ENCODE data around the gene STK31. TPM values are rescaled to one million over a fixed set of nuclear protein-coding genes. Genes with fewer than 3 reads are reported as not detected.

STK31 gene
- total and polyA plus RNA-seq, 10 of the 15 experiments (the other 5 are each of a cell fraction or from before 2014, with no cell fraction given): 0.08 to 0.49 (median 0.17) TPM; not detected in 1

DNA sequence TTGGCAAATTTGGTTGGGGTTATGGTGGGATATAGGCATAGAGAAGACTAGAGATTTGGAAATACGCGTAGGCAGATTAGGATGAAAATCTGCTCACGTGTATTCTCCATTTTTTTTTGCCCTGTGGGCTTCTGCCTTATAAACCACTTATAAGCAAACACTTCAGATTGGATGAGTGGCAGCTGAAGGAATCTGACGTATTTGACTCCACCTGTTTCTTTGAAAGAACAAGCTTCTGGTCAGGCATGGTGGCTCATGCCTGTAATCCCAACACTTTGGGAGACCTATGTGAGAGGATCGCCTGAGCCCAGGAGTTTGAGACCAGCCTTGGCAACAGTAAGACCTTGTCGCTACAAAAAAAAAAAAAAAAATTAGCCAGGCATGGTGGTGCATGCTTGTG lies 5.1 kb downstream of the STK31 start:
- WGBS (ENCODE audit: insufficient coverage, insufficient replicate concordance, low lambda C conversion rate, missing lambda C conversion rate): 71% methylated on average over 6 of the region's 6 CpGs
- BruUV-seq (replicated peaks): no TSS peak
- intact Hi-C loops (cut with micrococcal nuclease; ENCODE audit: unreplicated experiment): no loop called here
- no peak for DNase-seq (ENCODE audit: low read depth, low spot score)
- Histone ChIP-seq H2AFZ (ENCODE audit: control insufficient read depth, low read depth, low read length) (no peak overlapping the region), H3K27me3 (replicated peaks in 1 of 2; ENCODE audit: control insufficient read depth in 2 of 2, insufficient read depth in 2 of 2, low read length in 1 of 2) (no peaks in the 10 kb centered on the region), H3K9ac (ENCODE audit: control insufficient read depth, insufficient read depth, low read length) (no peak overlapping the region), H3K4me2 (ENCODE audit: control insufficient read depth, insufficient read depth) (no peak overlapping the region), H3K36me3 (ENCODE audit: control insufficient read depth in 2 of 2, insufficient read depth in 2 of 2, low read length in 1 of 2) (no peaks in the 10 kb centered on the region), H4K20me1 (ENCODE audit: control insufficient read depth, insufficient read depth) (no peaks in the 10 kb centered on the region), H3K27ac (ENCODE audit: control insufficient read depth, insufficient read depth) (no peak overlapping the region), H3K9me3 (replicated peaks; ENCODE audit: control insufficient read depth, insufficient read depth, low read length) (no peaks in the 10 kb centered on the region), H3K4me1 (ENCODE audit: control insufficient read depth, insufficient read depth, low read length) (no peaks in the 10 kb centered on the region), H3K79me2 (ENCODE audit: control insufficient read depth, insufficient read depth, low read length) (no peaks in the 10 kb centered on the region), H3K4me3 (no peak overlapping the region)
- TF ChIP-seq, protein P1, sequence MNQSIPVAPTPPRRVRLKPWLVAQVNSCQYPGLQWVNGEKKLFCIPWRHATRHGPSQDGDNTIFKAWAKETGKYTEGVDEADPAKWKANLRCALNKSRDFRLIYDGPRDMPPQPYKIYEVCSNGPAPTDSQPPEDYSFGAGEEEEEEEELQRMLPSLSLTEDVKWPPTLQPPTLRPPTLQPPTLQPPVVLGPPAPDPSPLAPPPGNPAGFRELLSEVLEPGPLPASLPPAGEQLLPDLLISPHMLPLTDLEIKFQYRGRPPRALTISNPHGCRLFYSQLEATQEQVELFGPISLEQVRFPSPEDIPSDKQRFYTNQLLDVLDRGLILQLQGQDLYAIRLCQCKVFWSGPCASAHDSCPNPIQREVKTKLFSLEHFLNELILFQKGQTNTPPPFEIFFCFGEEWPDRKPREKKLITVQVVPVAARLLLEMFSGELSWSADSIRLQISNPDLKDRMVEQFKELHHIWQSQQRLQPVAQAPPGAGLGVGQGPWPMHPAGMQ (IDR thresholded peaks at IDR 0.05; ENCODE audit: borderline replicate concordance): no peak
- TF ChIP-seq KLF5 (IDR thresholded peaks at IDR 0.05; ENCODE audit: partially characterized antibody): no peak
- TF ChIP-seq RUNX3 (IDR thresholded peaks at IDR 0.05; ENCODE audit: low read length): no peak
- TF ChIP-seq, protein P2, sequence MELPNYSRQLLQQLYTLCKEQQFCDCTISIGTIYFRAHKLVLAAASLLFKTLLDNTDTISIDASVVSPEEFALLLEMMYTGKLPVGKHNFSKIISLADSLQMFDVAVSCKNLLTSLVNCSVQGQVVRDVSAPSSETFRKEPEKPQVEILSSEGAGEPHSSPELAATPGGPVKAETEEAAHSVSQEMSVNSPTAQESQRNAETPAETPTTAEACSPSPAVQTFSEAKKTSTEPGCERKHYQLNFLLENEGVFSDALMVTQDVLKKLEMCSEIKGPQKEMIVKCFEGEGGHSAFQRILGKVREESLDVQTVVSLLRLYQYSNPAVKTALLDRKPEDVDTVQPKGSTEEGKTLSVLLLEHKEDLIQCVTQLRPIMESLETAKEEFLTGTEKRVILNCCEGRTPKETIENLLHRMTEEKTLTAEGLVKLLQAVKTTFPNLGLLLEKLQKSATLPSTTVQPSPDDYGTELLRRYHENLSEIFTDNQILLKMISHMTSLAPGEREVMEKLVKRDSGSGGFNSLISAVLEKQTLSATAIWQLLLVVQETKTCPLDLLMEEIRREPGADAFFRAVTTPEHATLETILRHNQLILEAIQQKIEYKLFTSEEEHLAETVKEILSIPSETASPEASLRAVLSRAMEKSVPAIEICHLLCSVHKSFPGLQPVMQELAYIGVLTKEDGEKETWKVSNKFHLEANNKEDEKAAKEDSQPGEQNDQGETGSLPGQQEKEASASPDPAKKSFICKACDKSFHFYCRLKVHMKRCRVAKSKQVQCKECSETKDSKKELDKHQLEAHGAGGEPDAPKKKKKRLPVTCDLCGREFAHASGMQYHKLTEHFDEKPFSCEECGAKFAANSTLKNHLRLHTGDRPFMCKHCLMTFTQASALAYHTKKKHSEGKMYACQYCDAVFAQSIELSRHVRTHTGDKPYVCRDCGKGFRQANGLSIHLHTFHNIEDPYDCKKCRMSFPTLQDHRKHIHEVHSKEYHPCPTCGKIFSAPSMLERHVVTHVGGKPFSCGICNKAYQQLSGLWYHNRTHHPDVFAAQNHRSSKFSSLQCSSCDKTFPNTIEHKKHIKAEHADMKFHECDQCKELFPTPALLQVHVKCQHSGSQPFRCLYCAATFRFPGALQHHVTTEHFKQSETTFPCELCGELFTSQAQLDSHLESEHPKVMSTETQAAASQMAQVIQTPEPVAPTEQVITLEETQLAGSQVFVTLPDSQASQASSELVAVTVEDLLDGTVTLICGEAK (IDR thresholded peaks at IDR 0.05; ENCODE audit: borderline replicate concordance): no peak
- TF ChIP-seq, protein P3, sequence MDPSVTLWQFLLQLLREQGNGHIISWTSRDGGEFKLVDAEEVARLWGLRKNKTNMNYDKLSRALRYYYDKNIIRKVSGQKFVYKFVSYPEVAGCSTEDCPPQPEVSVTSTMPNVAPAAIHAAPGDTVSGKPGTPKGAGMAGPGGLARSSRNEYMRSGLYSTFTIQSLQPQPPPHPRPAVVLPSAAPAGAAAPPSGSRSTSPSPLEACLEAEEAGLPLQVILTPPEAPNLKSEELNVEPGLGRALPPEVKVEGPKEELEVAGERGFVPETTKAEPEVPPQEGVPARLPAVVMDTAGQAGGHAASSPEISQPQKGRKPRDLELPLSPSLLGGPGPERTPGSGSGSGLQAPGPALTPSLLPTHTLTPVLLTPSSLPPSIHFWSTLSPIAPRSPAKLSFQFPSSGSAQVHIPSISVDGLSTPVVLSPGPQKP (IDR thresholded peaks at IDR 0.05; ENCODE audit: low read depth, low read length): no peak
- TF ChIP-seq MYC (IDR thresholded peaks at IDR 0.05; ENCODE audit: insufficient read depth, insufficient read length, insufficient replicate concordance, low read length, severe bottlenecking): no peak
- no peak for TF ChIP-seq POU2F2 (IDR thresholded peaks at IDR 0.05; ENCODE audit: borderline replicate concordance, low read depth, low read length)
- TF ChIP-seq PML (IDR thresholded peaks at IDR 0.05; ENCODE audit: low read length): no peak
- ChIA-PET SMC1A (ENCODE audit: uncharacterized antibody, unreplicated experiment) (interaction anchor here (0.7 to 3.2 kb wide), 6 partner anchors 13 to 168 kb away, joined by 3 to 15 read pairs (median 4); no protein-coding TSS in a partner anchor), POLR2A (interaction anchor here (0.5 to 0.7 kb wide), 2 partner anchors 404 to 592 kb away, joined by 3 to 4 read pairs; no protein-coding TSS in a partner anchor), RAD21 (ENCODE audit: unreplicated experiment) (interaction anchor here (2.0 to 7.4 kb wide), 4 partner anchors 18 to 442 kb away, joined by 6 to 129 read pairs (median 13); no protein-coding TSS in a partner anchor), CTCF (interaction anchor here (0.6 to 13.5 kb wide), 5 partner anchors 17 to 311 kb away, joined by 3 to 264 read pairs (median 70); no protein-coding TSS in a partner anchor)
- no peak for ATAC-seq
- in situ Hi-C loops (cut with MboI): no loop called here
- FAIRE-seq: no peak

All from GM12878 (cell line).